ENCODE measurements around the gene GPBP1.
"Not testable (repeated sequence)": the region's sequence is repeated elsewhere in the genome, so short reads cannot be mapped to it uniquely, and the experiment has no call there.

Gene GPBP1

GRCh38 chr5:57173319-57174127 lies at the start of gene GPBP1:
Gene GPBP1, plus strand, starts transcription at chr5:57174059. Its CDS starts 40,072 bp downstream, at chr5:57214131.
- DNase-seq (ENCODE audit: low read depth): peak; percentile 99

- no peak for DNase-seq (ENCODE audit: low read depth)
Observed at GRCh38 chr5:57128325-57128724, 45.5 kb upstream of the GPBP1 start.

GRCh38 chr5:57133574-57133973 lies 40.3 kb upstream of the GPBP1 start:
- DNase-seq (ENCODE audit: low read depth): no peak

GRCh38 chr5:57137401-57137800 lies 36.5 kb upstream of the GPBP1 start:
- DNase-seq (ENCODE audit: low read depth): no peak

GRCh38 chr5:57152316-57152715 lies 21.5 kb upstream of the GPBP1 start:
- no peak for DNase-seq (ENCODE audit: low read depth)

GRCh38 chr5:57155033-57155432 lies 18.8 kb upstream of the GPBP1 start:
- DNase-seq (ENCODE audit: low read depth): no peak

GRCh38 chr5:57157131-57157530 lies 16.7 kb upstream of the GPBP1 start:
- no peak for DNase-seq (ENCODE audit: low read depth)

GRCh38 chr5:57157666-57158065 lies 16.2 kb upstream of the GPBP1 start:
- no peak for DNase-seq (ENCODE audit: low read depth)

- DNase-seq (ENCODE audit: low read depth): no peak
Observed at GRCh38 chr5:57163553-57164006, 10.3 kb upstream of the GPBP1 start.

- no peak for DNase-seq (ENCODE audit: low read depth)
Observed at GRCh38 chr5:57164124-57164523, 9.7 kb upstream of the GPBP1 start.

- not testable (repeated sequence) for DNase-seq (ENCODE audit: low read depth)
Observed at GRCh38 chr5:57165171-57165570, 8.7 kb upstream of the GPBP1 start.

GRCh38 chr5:57166276-57166675 lies 7.6 kb upstream of the GPBP1 start:
- no peak for DNase-seq (ENCODE audit: low read depth)

GRCh38 chr5:57167201-57167600 lies 6.7 kb upstream of the GPBP1 start:
- DNase-seq (ENCODE audit: low read depth): no peak

GRCh38 chr5:57170116-57170515 lies 3.7 kb upstream of the GPBP1 start:
- not testable (repeated sequence) for DNase-seq (ENCODE audit: low read depth)

GRCh38 chr5:57171816-57172465 lies 1.9 kb upstream of the GPBP1 start:
- no peak for DNase-seq (ENCODE audit: low read depth)

GRCh38 chr5:57172466-57173318 lies 1.2 kb upstream of the GPBP1 start:
- no peak for DNase-seq (ENCODE audit: low read depth)

- no peak for DNase-seq (ENCODE audit: low read depth)
Observed at GRCh38 chr5:57174128-57174889, 450 bp downstream of the GPBP1 start.

GRCh38 chr5:57174890-57175510 lies 1.1 kb downstream of the GPBP1 start:
- DNase-seq (ENCODE audit: low read depth): no peak

- DNase-seq (ENCODE audit: low read depth): no peak
Observed at GRCh38 chr5:57175551-57176309, 1.9 kb downstream of the GPBP1 start.

GRCh38 chr5:57176350-57176857 lies 2.5 kb downstream of the GPBP1 start:
- DNase-seq (ENCODE audit: low read depth): peak; percentile 27

All from GM04504 (cell line).